GM23338 (cell line): ENCODE measurements around the gene RRBP1. TPM values are rescaled to one million over a fixed set of nuclear protein-coding genes. Genes with fewer than 3 reads are reported as not detected.
A peak's percentile ranks its signal among the peaks of the same experiment; 100 is the strongest.

Experiments
- ATAC-seq: fragments of 200-7000 bp; cut with Tn5 transposase; 3 replicates; pipeline ENCODE4 v1.9.1; 2020
- DNase-seq: peaks from one replicate; pipeline ENCODE4 v3.0.0-alpha.2; 2015; ENCODE audit warnings: low spot score
- H2AFZ ChIP-seq: fragments of 200-600 bp; sonication (generic); 2 replicates; pipeline ENCODE4 v1.8.0; 2016; ENCODE audit warnings: antibody characterized with exemption, mild to moderate bottlenecking, moderate library complexity
- H3F3A ChIP-seq: fragments of 200-600 bp; sonication (generic); replicated peaks from 2 replicates; pipeline ENCODE4 v1.8.0; 2017; ENCODE audit warnings: antibody characterized with exemption, mixed run types, low read depth
- H3K27ac ChIP-seq: fragments of 200-600 bp; sonication (generic); 2 replicates; pipeline ENCODE4 v1.6.1; 2016; ENCODE audit warnings: low read depth
- H3K27me3 ChIP-seq: fragments of 200-600 bp; sonication (generic); 2 replicates; pipeline ENCODE4 v1.8.0; 2016; ENCODE audit warnings: mild to moderate bottlenecking, mixed run types, moderate library complexity; ENCODE audit not compliant: insufficient read depth
- H3K36me3 ChIP-seq: fragments of 200-600 bp; sonication (generic); 2 replicates; pipeline ENCODE4 v1.8.0; 2016; ENCODE audit warnings: mild to moderate bottlenecking; ENCODE audit not compliant: insufficient read depth
- H3K4me1 ChIP-seq: fragments of 200-600 bp; sonication (generic); 2 replicates; pipeline ENCODE4 v1.8.0; 2016; ENCODE audit warnings: mild to moderate bottlenecking, moderate library complexity; ENCODE audit not compliant: insufficient read depth
- H3K4me2 ChIP-seq: fragments of 200-600 bp; sonication (generic); 2 replicates; pipeline ENCODE4 v1.7.1; 2017; ENCODE audit warnings: mixed run types
- H3K4me3 ChIP-seq: fragments of 200-600 bp; sonication (generic); 2 replicates; pipeline ENCODE4 v1.6.1; 2016; ENCODE audit warnings: mixed run types
- H3K79me2 ChIP-seq: fragments of 200-600 bp; sonication (generic); replicated peaks from 2 replicates; pipeline ENCODE4 v1.8.0; 2017; ENCODE audit warnings: mild to moderate bottlenecking; ENCODE audit not compliant: insufficient read depth
- H3K9me2 ChIP-seq: fragments of 200-600 bp; sonication (generic); 2 replicates; pipeline ENCODE4 v1.8.0; 2017; ENCODE audit not compliant: insufficient read depth
- H4K20me1 ChIP-seq: fragments of 200-600 bp; sonication (generic); replicated peaks from 2 replicates; pipeline ENCODE4 v1.8.0; 2017; ENCODE audit warnings: mild to moderate bottlenecking; ENCODE audit not compliant: insufficient read depth
- H3K27ac Mint-ChIP-seq: 2 replicates; pipeline ENCODE4 v1.8.0; 2020; ENCODE audit warnings: inconsistent platforms, mild to moderate bottlenecking, moderate library complexity, mixed read lengths
- H3K27me3 Mint-ChIP-seq: 3 replicates; pipeline ENCODE4 v1.8.0; 2022; ENCODE audit warnings: low read depth, mild to moderate bottlenecking, moderate library complexity, mixed read lengths, inconsistent platforms; ENCODE audit not compliant: insufficient read depth, poor library complexity
- H3K36me3 Mint-ChIP-seq: 3 replicates; pipeline ENCODE4 v1.8.0; 2021; ENCODE audit warnings: low read depth, mild to moderate bottlenecking, inconsistent platforms, moderate library complexity, mixed read lengths
- H3K4me1 Mint-ChIP-seq: 3 replicates; pipeline ENCODE4 v1.8.0; 2020; ENCODE audit warnings: mild to moderate bottlenecking, inconsistent platforms, mixed read lengths
- H3K4me3 Mint-ChIP-seq: 3 replicates; pipeline ENCODE4 v1.8.0; 2021; ENCODE audit warnings: moderate library complexity, mild to moderate bottlenecking, inconsistent platforms, mixed read lengths
- H3K9me3 Mint-ChIP-seq: 3 replicates; pipeline ENCODE4 v1.8.0; 2020; ENCODE audit warnings: moderate library complexity, mild to moderate bottlenecking, inconsistent platforms, mixed read lengths
- CREB1 ChIP-seq: fragments of 250-450 bp; sonication (Bioruptor Pico); IDR thresholded peaks from 2 replicates; pipeline ENCODE4 v1.5.0; 2020; ENCODE audit warnings: low read depth, mild to moderate bottlenecking, moderate library complexity
- EZH2 ChIP-seq: fragments of 200-600 bp; sonication (generic); IDR thresholded peaks from one replicate; pipeline ENCODE4 v1.8.0; 2017; ENCODE audit warnings: antibody characterized with exemption, mild to moderate bottlenecking, low read depth; ENCODE audit not compliant: unreplicated experiment
- NANOG ChIP-seq: IDR thresholded peaks from 2 replicates; pipeline ENCODE4 v1.6.1; 2016; ENCODE audit warnings: antibody characterized with exemption, borderline replicate concordance
- STAT1 ChIP-seq: IDR thresholded peaks from one replicate; pipeline ENCODE4 v1.6.1; 2016; ENCODE audit warnings: antibody characterized with exemption; ENCODE audit not compliant: unreplicated experiment
- ZNF114 ChIP-seq: fragments of 250-450 bp; sonication (Bioruptor Pico); IDR thresholded peaks from 2 replicates; pipeline ENCODE4 v1.5.0; 2020; ENCODE audit warnings: mild to moderate bottlenecking, moderate library complexity
- ZNF331 ChIP-seq: fragments of 250-450 bp; sonication (Bioruptor Pico); IDR thresholded peaks from 2 replicates; pipeline ENCODE4 v1.5.0; 2020; ENCODE audit warnings: low read depth, mild to moderate bottlenecking, moderate library complexity
- polyA plus RNA-seq: library from polyadenylated mRNA; unstranded; fragments of >200 nt; fragmentation: Nextera tagmentation; extraction: Ambion mirVana; gene quantifications from 2 replicates; pipeline ENCODE4 v1.2.1, GENCODE V29; 2016
- total RNA-seq: library from RNA; depleted of rRNA; stranded (reverse); fragments of >200 nt; shearing (Covaris generic); gene quantifications from 2 replicates; pipeline ENCODE4 v1.2.3, GENCODE V29; 2014
- TF ChIP-seq, protein P1 (sequence below): fragments of 250-450 bp; sonication (Bioruptor Pico); IDR thresholded peaks from 2 replicates; pipeline ENCODE4 v1.5.0; 2020; ENCODE audit warnings: mild to moderate bottlenecking, moderate library complexity
- TF ChIP-seq, protein P2 (sequence below), 2 experiments: fragments of 200-600 bp in 1 of 2; sonication (generic) in 1 of 2; conservative IDR thresholded peaks; 2 replicates each; pipeline versions ENCODE4 v1.5.1 to v1.6.1; 2016 to 2017; ENCODE audit warnings: antibody characterized with exemption in 2 of 2, low read depth in 2 of 2, mild to moderate bottlenecking in 2 of 2, moderate library complexity in 1 of 2

RRBP1 gene
- total and polyA plus RNA-seq, 2 experiments from 2014 or later: 105 to 113 TPM

DNA sequence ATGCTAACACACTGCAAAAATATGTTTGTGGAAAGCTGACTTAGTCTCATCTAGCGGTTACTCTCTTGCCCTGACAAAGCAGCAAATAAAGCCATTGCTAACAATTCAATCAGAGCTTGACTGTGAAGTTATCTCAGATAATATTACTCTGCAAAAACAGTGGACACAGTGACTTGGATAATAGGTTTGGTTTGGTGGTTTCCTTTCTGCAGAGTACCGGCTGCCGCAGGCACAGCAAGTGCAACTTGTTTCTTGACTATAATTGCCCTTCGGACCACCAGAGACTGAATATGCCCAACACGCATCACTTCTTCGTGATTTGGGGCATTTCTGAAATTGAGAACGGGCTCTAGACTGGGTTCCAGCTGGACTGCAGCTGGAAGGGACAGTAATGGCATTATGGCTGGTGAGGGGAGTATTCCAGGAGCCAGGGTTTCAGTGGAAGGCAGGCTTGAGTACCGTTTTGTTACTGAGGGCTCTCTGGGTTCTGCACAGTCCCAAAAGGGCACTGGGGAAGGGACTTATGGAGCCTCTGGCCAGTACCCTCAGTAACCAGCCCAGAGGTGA lies 72.1 kb downstream of the RRBP1 start:
- DNase-seq (no peak), ATAC-seq (no peak)
- no peaks in the 10 kb centered on the region for H3K27me3 ChIP-seq
- H3K79me2 ChIP-seq: 0 out of 2 replicates have a peak, but pooled peaks cover 2% of the 10 kb centered on the region
- Mint-ChIP-seq H3K9me3 (no peaks in the 10 kb centered on the region), H3K4me3 (no peak overlapping the region), H3K27ac (peak overlapping the region; percentile 82), H3K4me1 (peaks cover 11% of the 10 kb centered on the region), H3K36me3 (peaks cover 21% of the 10 kb centered on the region), H3K27me3 (peaks cover 15% of the 10 kb centered on the region)
- TF ChIP-seq, protein P1, sequence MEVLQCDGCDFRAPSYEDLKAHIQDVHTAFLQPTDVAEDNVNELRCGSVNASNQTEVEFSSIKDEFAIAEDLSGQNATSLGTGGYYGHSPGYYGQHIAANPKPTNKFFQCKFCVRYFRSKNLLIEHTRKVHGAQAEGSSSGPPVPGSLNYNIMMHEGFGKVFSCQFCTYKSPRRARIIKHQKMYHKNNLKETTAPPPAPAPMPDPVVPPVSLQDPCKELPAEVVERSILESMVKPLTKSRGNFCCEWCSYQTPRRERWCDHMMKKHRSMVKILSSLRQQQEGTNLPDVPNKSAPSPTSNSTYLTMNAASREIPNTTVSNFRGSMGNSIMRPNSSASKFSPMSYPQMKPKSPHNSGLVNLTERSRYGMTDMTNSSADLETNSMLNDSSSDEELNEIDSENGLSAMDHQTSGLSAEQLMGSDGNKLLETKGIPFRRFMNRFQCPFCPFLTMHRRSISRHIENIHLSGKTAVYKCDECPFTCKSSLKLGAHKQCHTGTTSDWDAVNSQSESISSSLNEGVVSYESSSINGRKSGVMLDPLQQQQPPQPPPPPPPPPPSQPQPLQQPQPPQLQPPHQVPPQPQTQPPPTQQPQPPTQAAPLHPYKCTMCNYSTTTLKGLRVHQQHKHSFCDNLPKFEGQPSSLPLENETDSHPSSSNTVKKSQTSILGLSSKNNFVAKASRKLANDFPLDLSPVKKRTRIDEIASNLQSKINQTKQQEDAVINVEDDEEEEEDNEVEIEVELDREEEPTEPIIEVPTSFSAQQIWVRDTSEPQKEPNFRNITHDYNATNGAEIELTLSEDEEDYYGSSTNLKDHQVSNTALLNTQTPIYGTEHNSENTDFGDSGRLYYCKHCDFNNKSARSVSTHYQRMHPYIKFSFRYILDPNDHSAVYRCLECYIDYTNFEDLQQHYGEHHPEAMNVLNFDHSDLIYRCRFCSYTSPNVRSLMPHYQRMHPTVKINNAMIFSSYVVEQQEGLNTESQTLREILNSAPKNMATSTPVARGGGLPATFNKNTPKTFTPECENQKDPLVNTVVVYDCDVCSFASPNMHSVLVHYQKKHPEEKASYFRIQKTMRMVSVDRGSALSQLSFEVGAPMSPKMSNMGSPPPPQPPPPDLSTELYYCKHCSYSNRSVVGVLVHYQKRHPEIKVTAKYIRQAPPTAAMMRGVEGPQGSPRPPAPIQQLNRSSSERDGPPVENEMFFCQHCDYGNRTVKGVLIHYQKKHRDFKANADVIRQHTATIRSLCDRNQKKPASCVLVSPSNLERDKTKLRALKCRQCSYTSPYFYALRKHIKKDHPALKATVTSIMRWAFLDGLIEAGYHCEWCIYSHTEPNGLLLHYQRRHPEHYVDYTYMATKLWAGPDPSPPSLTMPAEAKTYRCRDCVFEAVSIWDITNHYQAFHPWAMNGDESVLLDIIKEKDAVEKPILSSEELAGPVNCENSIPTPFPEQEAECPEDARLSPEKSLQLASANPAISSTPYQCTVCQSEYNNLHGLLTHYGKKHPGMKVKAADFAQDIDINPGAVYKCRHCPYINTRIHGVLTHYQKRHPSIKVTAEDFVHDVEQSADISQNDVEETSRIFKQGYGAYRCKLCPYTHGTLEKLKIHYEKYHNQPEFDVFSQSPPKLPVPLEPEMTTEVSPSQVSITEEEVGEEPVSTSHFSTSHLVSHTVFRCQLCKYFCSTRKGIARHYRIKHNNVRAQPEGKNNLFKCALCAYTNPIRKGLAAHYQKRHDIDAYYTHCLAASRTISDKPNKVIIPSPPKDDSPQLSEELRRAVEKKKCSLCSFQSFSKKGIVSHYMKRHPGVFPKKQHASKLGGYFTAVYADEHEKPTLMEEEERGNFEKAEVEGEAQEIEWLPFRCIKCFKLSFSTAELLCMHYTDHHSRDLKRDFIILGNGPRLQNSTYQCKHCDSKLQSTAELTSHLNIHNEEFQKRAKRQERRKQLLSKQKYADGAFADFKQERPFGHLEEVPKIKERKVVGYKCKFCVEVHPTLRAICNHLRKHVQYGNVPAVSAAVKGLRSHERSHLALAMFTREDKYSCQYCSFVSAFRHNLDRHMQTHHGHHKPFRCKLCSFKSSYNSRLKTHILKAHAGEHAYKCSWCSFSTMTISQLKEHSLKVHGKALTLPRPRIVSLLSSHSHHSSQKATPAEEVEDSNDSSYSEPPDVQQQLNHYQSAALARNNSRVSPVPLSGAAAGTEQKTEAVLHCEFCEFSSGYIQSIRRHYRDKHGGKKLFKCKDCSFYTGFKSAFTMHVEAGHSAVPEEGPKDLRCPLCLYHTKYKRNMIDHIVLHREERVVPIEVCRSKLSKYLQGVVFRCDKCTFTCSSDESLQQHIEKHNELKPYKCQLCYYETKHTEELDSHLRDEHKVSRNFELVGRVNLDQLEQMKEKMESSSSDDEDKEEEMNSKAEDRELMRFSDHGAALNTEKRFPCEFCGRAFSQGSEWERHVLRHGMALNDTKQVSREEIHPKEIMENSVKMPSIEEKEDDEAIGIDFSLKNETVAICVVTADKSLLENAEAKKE (CRISPR knock-in tag): no peak
- TF ChIP-seq EZH2: no peak
- no peak for TF ChIP-seq NANOG
- TF ChIP-seq CREB1: no peak
- TF ChIP-seq, protein P2, sequence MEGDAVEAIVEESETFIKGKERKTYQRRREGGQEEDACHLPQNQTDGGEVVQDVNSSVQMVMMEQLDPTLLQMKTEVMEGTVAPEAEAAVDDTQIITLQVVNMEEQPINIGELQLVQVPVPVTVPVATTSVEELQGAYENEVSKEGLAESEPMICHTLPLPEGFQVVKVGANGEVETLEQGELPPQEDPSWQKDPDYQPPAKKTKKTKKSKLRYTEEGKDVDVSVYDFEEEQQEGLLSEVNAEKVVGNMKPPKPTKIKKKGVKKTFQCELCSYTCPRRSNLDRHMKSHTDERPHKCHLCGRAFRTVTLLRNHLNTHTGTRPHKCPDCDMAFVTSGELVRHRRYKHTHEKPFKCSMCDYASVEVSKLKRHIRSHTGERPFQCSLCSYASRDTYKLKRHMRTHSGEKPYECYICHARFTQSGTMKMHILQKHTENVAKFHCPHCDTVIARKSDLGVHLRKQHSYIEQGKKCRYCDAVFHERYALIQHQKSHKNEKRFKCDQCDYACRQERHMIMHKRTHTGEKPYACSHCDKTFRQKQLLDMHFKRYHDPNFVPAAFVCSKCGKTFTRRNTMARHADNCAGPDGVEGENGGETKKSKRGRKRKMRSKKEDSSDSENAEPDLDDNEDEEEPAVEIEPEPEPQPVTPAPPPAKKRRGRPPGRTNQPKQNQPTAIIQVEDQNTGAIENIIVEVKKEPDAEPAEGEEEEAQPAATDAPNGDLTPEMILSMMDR (conservative IDR thresholded peaks at IDR 0.05; ENCODE audit: low read depth in 2 of 2): no peak
- TF ChIP-seq ZNF331: no peak
- no peak for TF ChIP-seq STAT1
- no peak for TF ChIP-seq ZNF114 (CRISPR knock-in tag)
- H3K4me1 ChIP-seq: peaks cover 3% of the 10 kb centered on the region; the same call in 1 of the 2 replicates
- H3K4me3 ChIP-seq: no peak overlapping the region
- H3F3A ChIP-seq: 0 out of 2 replicates have a peak, but pooled peaks cover 7% of the 10 kb centered on the region
- H4K20me1 ChIP-seq: no peaks in the 10 kb centered on the region; the same call in 1 of the 2 replicates
- H3K4me2 ChIP-seq: no peak overlapping the region
- H2AFZ ChIP-seq: no peak overlapping the region
- H3K27ac ChIP-seq: peak overlapping the region; percentile 66
- H3K9me2 ChIP-seq: no peaks in the 10 kb centered on the region
- no peaks in the 10 kb centered on the region for H3K36me3 ChIP-seq
